ENCODE data around the gene ZCCHC7. TPM values are rescaled to one million over a fixed set of nuclear protein-coding genes. Genes with fewer than 3 reads are reported as not detected.

ZCCHC7 gene
- total RNA-seq, 2 donors from 2014 or later: 21.2 to 22.7 TPM

DNA sequence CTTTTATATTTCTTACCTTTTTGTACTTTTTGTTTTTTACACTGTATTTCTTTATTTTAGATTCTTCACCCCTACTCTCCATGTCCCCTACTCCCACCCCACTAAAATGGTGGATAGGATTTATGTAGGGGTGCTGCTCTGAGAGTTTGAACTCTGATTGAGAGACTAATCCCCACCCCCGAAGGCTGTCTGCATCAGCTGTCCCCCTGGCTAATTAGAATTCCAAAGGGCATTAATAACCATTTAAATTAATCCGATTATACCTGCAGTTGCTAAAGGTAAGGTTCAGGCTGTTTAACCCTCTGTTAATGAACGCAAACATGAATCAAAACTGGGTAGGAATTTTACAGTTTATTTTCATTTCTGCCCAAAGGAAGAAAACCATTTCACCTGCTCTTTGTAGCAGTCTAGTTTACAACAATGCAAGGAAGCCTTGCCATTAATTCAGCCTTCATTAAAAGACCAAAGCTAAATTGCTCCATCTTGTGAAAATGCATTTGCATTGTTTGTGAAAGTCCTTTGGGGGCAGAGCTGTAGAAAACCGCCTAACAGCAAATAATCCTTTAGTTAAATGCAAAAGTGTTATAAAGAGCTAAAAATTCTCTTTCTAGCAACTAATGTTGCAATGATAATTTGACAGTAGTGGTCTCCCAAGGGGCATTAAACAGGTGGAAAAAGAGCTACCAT is 71.2 kb downstream of the ZCCHC7 start:
- DNase-seq: no peak
- Histone ChIP-seq H3K27me3 (ENCODE audit: control insufficient read depth, insufficient read depth, low read length, poor library complexity, severe bottlenecking) (no peaks in the 10 kb centered on the region), H3K9ac (ENCODE audit: extremely low read depth, low read length, poor library complexity, severe bottlenecking) (no peak overlapping the region), H3K27ac (ENCODE audit: low read depth, low read length) (no peak overlapping the region), H3K9me3 (ENCODE audit: control insufficient read depth, low read length) (no peaks in the 10 kb centered on the region), H3K4me1 (ENCODE audit: control insufficient read depth, insufficient read depth, low read length) (peaks cover 18% of the 10 kb centered on the region), H3K36me3 (ENCODE audit: control insufficient read depth, insufficient read depth, low read length) (no peaks in the 10 kb centered on the region), H3K4me3 (ENCODE audit: low read length) (peak overlapping the region; percentile 20)
- no peaks in the 10 kb centered on the region for H3K27me3 Mint-ChIP-seq (ENCODE audit: insufficient read depth)
- H3K9me3 Mint-ChIP-seq: peaks cover 5% of the 10 kb centered on the region
- TF ChIP-seq, protein P1, sequence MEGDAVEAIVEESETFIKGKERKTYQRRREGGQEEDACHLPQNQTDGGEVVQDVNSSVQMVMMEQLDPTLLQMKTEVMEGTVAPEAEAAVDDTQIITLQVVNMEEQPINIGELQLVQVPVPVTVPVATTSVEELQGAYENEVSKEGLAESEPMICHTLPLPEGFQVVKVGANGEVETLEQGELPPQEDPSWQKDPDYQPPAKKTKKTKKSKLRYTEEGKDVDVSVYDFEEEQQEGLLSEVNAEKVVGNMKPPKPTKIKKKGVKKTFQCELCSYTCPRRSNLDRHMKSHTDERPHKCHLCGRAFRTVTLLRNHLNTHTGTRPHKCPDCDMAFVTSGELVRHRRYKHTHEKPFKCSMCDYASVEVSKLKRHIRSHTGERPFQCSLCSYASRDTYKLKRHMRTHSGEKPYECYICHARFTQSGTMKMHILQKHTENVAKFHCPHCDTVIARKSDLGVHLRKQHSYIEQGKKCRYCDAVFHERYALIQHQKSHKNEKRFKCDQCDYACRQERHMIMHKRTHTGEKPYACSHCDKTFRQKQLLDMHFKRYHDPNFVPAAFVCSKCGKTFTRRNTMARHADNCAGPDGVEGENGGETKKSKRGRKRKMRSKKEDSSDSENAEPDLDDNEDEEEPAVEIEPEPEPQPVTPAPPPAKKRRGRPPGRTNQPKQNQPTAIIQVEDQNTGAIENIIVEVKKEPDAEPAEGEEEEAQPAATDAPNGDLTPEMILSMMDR (conservative IDR thresholded peaks at IDR 0.05): no peak
- peaks cover 12% of the 10 kb centered on the region for H3K36me3 Mint-ChIP-seq (ENCODE audit: low read depth)
- 41% methylated on average over 4 of the region's 4 CpGs; no CpG with 5 or more reads in 1 of the 2 experiments for WGBS, 2 experiments (ENCODE audit: insufficient coverage in 1 of 2, insufficient read length in 1 of 2)
- H3K27ac Mint-ChIP-seq: peak overlapping the region; percentile 56
- peaks cover 31% of the 10 kb centered on the region for H3K4me1 Mint-ChIP-seq
- H3K4me3 Mint-ChIP-seq: peak overlapping the region; percentile 35

DNA sequence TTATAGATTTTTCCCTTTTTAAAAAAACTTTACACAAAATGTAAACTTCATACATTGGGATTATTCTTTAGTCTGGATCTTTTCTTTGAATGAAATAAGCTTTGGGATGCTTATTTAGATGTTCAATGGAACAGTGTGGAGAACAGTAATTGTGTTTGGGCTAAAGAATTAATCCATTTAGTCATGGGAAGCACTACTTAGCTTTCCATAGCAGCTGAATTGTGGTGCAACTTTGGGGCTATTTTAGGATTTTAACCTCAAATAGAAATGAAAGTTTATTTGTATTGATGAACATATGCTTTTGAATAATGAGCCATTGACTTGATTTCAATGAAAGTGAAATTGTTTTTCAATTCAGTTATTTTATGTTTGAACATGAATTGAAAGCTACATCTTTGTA is 72.4 kb downstream of the ZCCHC7 start:
- no peak for DNase-seq
- no peak overlapping the region for H3K27ac ChIP-seq (ENCODE audit: low read depth, low read length)
- no peak overlapping the region for H3K9ac ChIP-seq (ENCODE audit: extremely low read depth, low read length, poor library complexity, severe bottlenecking)
- Mint-ChIP-seq H3K36me3 (ENCODE audit: low read depth) (peaks cover 6% of the 10 kb centered on the region), H3K27ac (no peak overlapping the region), H3K4me1 (peaks cover 38% of the 10 kb centered on the region), H3K27me3 (ENCODE audit: insufficient read depth) (no peaks in the 10 kb centered on the region), H3K9me3 (peaks cover 5% of the 10 kb centered on the region), H3K4me3 (no peak overlapping the region)
- H3K27me3 ChIP-seq (ENCODE audit: control insufficient read depth, insufficient read depth, low read length, poor library complexity, severe bottlenecking): no peaks in the 10 kb centered on the region
- H3K36me3 ChIP-seq (ENCODE audit: control insufficient read depth, insufficient read depth, low read length): no peaks in the 10 kb centered on the region
- H3K9me3 ChIP-seq (ENCODE audit: control insufficient read depth, low read length): no peaks in the 10 kb centered on the region
- TF ChIP-seq, protein P1 (conservative IDR thresholded peaks at IDR 0.05): no peak
- peaks cover 24% of the 10 kb centered on the region for H3K4me1 ChIP-seq (ENCODE audit: control insufficient read depth, insufficient read depth, low read length)
- no peak overlapping the region for H3K4me3 ChIP-seq (ENCODE audit: low read length)

DNA sequence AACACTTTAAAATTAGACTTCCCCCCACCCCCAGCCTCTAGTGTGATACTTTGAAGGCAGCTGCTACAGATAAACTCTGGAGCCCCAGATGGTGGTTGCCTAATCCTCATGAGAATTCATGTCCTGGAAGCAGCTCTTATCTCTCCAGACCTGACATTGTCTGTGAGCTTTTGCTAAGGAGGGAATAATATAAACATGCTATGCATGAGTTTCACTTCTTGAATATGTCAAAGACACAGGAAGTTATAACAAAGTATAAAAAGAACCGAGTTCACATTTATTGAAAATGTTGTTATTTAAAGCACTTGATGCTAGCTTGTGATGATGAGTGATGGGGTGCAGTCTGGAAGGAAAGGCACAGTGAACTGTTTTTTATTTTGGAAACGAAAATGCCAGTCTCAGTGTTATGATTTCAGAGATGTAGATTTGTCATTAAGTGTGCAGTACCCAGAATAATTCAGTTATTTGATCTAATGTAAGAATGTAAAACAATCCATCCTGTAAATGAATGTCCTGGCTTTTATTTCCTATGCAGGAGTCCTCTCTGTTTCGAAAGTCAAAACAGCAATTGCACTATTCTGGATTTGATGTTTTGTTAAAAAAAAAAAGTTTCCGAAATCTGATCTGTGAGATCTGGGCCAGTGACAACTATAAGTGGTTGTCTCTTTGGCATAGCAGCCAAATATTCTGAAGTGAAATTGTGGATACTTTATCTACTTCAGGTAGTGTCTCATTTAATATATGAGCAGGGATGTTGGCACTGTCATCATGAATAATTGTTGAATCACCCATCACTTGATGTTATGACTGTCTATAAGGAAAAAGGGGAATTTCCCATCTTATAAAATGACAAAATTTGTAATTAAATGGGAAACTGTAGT is 77.0 kb downstream of the ZCCHC7 start:
- H3K4me3 Mint-ChIP-seq: no peak overlapping the region
- no peaks in the 10 kb centered on the region for H3K27me3 Mint-ChIP-seq (ENCODE audit: insufficient read depth)
- peaks cover 5% of the 10 kb centered on the region for H3K36me3 Mint-ChIP-seq (ENCODE audit: low read depth)
- H3K27ac ChIP-seq (ENCODE audit: low read depth, low read length): no peak overlapping the region
- H3K27me3 ChIP-seq (ENCODE audit: control insufficient read depth, insufficient read depth, low read length, poor library complexity, severe bottlenecking): no peaks in the 10 kb centered on the region
- WGBS, 2 experiments (ENCODE audit: insufficient coverage in 1 of 2, insufficient read length in 1 of 2): 46 to 70% methylated on average over 3 to 4 of the region's 4 CpGs
- peak overlapping the region; percentile 70 for H3K4me3 ChIP-seq (ENCODE audit: low read length)
- peak overlapping the region; percentile 38 for H3K9ac ChIP-seq (ENCODE audit: extremely low read depth, low read length, poor library complexity, severe bottlenecking)
- TF ChIP-seq, protein P1 (conservative IDR thresholded peaks at IDR 0.05): no peak
- no peak for DNase-seq
- peaks cover 42% of the 10 kb centered on the region for H3K4me1 Mint-ChIP-seq
- H3K4me1 ChIP-seq (ENCODE audit: control insufficient read depth, insufficient read depth, low read length): peaks cover 22% of the 10 kb centered on the region
- H3K27ac Mint-ChIP-seq: peak overlapping the region; percentile 2
- H3K36me3 ChIP-seq (ENCODE audit: control insufficient read depth, insufficient read depth, low read length): no peaks in the 10 kb centered on the region
- no peaks in the 10 kb centered on the region for H3K9me3 ChIP-seq (ENCODE audit: control insufficient read depth, low read length)
- H3K9me3 Mint-ChIP-seq: no peaks in the 10 kb centered on the region

Measured in endodermal cell (in vitro differentiated cells).